HL-60 (cell line): ENCODE data around the gene LRRC25.

ENCODE experiments used
- CTCF ChIP-seq: IDR thresholded peaks from one replicate; pipeline ENCODE4 v1.5.1; 2011; ENCODE audit warnings: low read length, control low read depth, inconsistent platforms; ENCODE audit not compliant: insufficient read depth
- GABPA ChIP-seq: IDR thresholded peaks from 2 replicates; pipeline ENCODE4 v1.6.1; 2012; ENCODE audit warnings: low read depth
- POLR2AphosphoS5 ChIP-seq: IDR thresholded peaks from 2 replicates; pipeline ENCODE4 v1.6.1; 2012; ENCODE audit warnings: low read depth

GRCh38 chr19:18418029-18418482 is 20.6 kb upstream of the LRRC25 start:
- TF ChIP-seq CTCF (no peak), POLR2AphosphoS5 (no peak; the same call in 1 of the 2 replicates), GABPA (no peak)
